Calu3 (cell line): Measurements from ENCODE around the gene PITX1. TPM values are rescaled to one million over a fixed set of nuclear protein-coding genes. Genes with fewer than 3 reads are reported as not detected.

Source experiments
- BruUV-seq: library from RNA; stranded (reverse); fragments of 400-500 nt; replicated peaks from 2 replicates; lab custom pipeline; 2021; lab: Mats Ljungman, UMichigan
- CTCF ChIA-PET: fragments of 300-600 bp; sonication (Branson Sonifier 250); formaldehyde crosslinking; loops from one replicate; lab custom pipeline; 2022; ENCODE audit warnings: antibody characterized with exemption; lab: Charles Lee
- DNase-seq: peaks from one replicate; pipeline ENCODE4 v3.0.0; 2022
- H3K27ac Mint-ChIP-seq: one replicate; pipeline ENCODE4 v1.8.0; 2022; ENCODE audit warnings: mixed read lengths; ENCODE audit not compliant: unreplicated experiment
- H3K27me3 Mint-ChIP-seq: one replicate; pipeline ENCODE4 v1.8.0; 2022; ENCODE audit warnings: mixed read lengths; ENCODE audit not compliant: unreplicated experiment
- H3K36me3 Mint-ChIP-seq: one replicate; pipeline ENCODE4 v1.8.0; 2022; ENCODE audit warnings: mild to moderate bottlenecking, moderate library complexity, mixed read lengths; ENCODE audit not compliant: insufficient read depth, unreplicated experiment
- H3K4me1 Mint-ChIP-seq: one replicate; pipeline ENCODE4 v1.8.0; 2022; ENCODE audit warnings: mild to moderate bottlenecking, low read depth, mixed read lengths; ENCODE audit not compliant: unreplicated experiment
- H3K4me3 Mint-ChIP-seq: one replicate; pipeline ENCODE4 v1.8.0; 2022; ENCODE audit warnings: mild to moderate bottlenecking, low read depth, moderate library complexity, mixed read lengths; ENCODE audit not compliant: unreplicated experiment
- H3K9me3 Mint-ChIP-seq: one replicate; pipeline ENCODE4 v1.8.0; 2022; ENCODE audit warnings: low read depth, mixed read lengths; ENCODE audit not compliant: unreplicated experiment
- intact Hi-C: fragments of 100-400 bp; cut with micrococcal nuclease; formaldehyde crosslinking; loops from one replicate; pipeline ENCODE4 v1.10.0; 2022; ENCODE audit not compliant: unreplicated experiment
- total RNA-seq: library from RNA; stranded (reverse); gene quantifications from 2 replicates; pipeline ENCODE4 v1.2.3, GENCODE V29; 2022
- TF ChIP-seq, protein P1 (sequence below): fragments of 200-600 bp; IDR thresholded peaks from one replicate; pipeline ENCODE4 v1.8.0; 2022; ENCODE audit warnings: antibody characterized with exemption; ENCODE audit not compliant: unreplicated experiment

PITX1 gene
- total RNA-seq, 1 experiment from 2014 or later, result 12.1 TPM

DNA sequence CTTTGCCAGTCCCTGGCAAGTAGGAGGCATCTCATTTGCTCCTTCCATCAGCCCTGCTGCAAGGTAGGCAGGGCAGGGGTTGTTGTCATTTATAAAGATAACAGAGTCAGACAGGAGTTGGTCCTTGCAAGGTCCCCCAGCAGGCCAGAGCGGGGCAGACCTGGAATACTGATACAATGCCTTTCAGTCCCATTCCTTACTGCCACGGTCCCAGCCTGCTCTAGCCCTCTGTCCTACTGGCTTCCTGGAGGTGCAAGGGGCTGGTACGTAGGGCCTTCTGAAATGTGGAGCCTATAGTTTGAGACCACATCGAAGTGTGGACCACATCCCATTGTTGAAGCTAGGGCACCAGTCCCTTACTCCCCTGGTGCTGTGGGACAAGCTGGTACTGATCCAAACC, 42.8 kb upstream of the PITX1 start:
- no peak for DNase-seq
- H3K27me3 Mint-ChIP-seq, result peaks cover 21% of the 10 kb centered on the region
- intact Hi-C loops, result no loop called here
- BruUV-seq, result no TSS peak
- H3K27ac Mint-ChIP-seq, result no peak overlapping the region
- H3K36me3 Mint-ChIP-seq, result no peaks in the 10 kb centered on the region
- CTCF ChIA-PET, result interaction anchor here (0.9 kb wide), 1 partner anchor 10 kb away, joined by 3 read pairs; no protein-coding TSS in a partner anchor
- H3K4me3 Mint-ChIP-seq, result no peak overlapping the region
- TF ChIP-seq, protein P1, sequence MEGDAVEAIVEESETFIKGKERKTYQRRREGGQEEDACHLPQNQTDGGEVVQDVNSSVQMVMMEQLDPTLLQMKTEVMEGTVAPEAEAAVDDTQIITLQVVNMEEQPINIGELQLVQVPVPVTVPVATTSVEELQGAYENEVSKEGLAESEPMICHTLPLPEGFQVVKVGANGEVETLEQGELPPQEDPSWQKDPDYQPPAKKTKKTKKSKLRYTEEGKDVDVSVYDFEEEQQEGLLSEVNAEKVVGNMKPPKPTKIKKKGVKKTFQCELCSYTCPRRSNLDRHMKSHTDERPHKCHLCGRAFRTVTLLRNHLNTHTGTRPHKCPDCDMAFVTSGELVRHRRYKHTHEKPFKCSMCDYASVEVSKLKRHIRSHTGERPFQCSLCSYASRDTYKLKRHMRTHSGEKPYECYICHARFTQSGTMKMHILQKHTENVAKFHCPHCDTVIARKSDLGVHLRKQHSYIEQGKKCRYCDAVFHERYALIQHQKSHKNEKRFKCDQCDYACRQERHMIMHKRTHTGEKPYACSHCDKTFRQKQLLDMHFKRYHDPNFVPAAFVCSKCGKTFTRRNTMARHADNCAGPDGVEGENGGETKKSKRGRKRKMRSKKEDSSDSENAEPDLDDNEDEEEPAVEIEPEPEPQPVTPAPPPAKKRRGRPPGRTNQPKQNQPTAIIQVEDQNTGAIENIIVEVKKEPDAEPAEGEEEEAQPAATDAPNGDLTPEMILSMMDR, result no peak
- H3K9me3 Mint-ChIP-seq, result peaks cover 6% of the 10 kb centered on the region
- H3K4me1 Mint-ChIP-seq, result no peaks in the 10 kb centered on the region

DNA sequence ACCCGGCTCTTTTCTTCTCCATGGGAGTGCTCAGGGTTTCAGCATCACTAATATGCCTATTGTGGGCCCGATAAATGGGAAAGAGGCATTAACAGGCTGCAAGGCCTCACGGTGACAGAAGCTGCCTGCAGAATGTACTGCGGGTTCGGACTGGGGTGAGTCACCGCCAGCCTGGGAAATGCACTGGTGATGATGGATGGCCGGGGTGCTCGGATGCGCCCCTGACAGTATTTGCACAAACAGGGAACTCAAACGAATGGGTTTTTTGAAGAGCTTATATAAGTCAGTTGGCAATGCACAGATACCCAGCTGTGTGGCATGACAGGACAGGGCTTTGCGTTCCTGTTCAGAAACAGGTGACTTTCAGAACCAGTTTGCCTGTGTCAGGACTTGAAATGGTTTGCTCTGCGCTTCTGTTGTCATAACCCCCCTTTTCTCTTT, 42.0 kb upstream of the PITX1 start:
- no peak overlapping the region for H3K27ac Mint-ChIP-seq
- H3K4me1 Mint-ChIP-seq, result no peaks in the 10 kb centered on the region
- no TSS peak for BruUV-seq
- CTCF ChIA-PET, result no interaction called here
- H3K27me3 Mint-ChIP-seq, result peaks cover 19% of the 10 kb centered on the region
- DNase-seq, result no peak
- TF ChIP-seq, protein P1, result no peak
- H3K9me3 Mint-ChIP-seq, result peaks cover 4% of the 10 kb centered on the region
- no peak overlapping the region for H3K4me3 Mint-ChIP-seq
- H3K36me3 Mint-ChIP-seq, result no peaks in the 10 kb centered on the region
- intact Hi-C loops, result no loop called here

DNA sequence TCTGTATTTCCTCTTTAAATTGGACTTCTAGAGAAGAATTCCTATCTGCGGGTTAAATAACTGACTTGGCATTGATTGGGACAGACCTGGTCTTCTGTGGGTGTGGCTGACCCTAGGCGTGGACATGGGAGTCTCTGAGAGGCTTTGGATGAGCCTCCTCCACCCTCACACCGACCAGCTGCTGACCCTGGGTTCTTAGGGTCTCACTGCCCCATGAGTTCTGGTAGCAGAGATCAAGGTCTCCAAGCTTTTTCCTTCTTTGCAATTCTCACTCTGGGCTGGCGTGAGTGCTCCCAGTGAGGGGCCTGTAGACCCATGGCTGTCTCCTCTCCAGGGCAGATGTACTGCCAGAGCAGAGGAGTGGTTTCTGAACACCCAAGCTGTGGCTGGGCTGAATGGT, 41.6 kb upstream of the PITX1 start:
- peaks cover 17% of the 10 kb centered on the region for H3K27me3 Mint-ChIP-seq
- CTCF ChIA-PET, result no interaction called here
- BruUV-seq, result no TSS peak
- TF ChIP-seq, protein P1, result no peak
- H3K36me3 Mint-ChIP-seq, result no peaks in the 10 kb centered on the region
- H3K4me3 Mint-ChIP-seq, result no peak overlapping the region
- DNase-seq, result no peak
- H3K9me3 Mint-ChIP-seq, result no peaks in the 10 kb centered on the region
- H3K4me1 Mint-ChIP-seq, result no peaks in the 10 kb centered on the region
- intact Hi-C loops, result no loop called here
- H3K27ac Mint-ChIP-seq, result no peak overlapping the region

DNA sequence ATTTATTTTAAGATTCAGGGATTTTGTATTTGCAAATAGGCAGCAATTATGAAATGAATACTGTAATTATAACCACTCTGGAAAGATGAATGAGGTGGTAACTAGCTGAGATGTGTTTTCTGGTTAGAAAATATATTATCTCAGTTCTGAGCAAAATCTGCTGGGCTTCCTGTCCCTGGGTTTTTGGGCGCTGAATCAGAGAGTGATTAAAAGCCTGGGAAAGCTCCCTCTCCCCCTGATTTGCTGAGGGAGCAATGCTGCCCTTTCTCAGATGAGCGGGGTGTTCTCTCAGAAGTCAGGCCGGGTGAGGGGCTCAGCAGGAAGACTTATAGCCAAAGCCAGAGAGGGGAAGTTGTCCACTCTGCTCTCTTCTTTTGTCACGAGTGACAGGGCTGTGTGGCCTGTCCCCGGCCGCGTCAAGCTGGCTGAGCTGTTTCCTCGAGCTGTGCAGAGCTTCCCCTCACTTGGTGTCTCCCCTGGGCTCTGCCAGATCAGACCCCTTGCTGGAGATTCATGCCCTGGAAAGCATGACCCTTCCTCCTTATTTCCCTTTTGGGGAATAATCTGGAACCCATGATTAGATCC, 39.8 kb upstream of the PITX1 start:
- Mint-ChIP-seq H3K9me3 (no peaks in the 10 kb centered on the region), H3K4me3 (no peak overlapping the region), H3K36me3 (no peaks in the 10 kb centered on the region), H3K27ac (no peak overlapping the region), H3K27me3 (peaks cover 30% of the 10 kb centered on the region), H3K4me1 (no peaks in the 10 kb centered on the region)
- intact Hi-C loops, result no loop called here
- no peak for DNase-seq
- no TSS peak for BruUV-seq
- TF ChIP-seq, protein P1, result no peak
- CTCF ChIA-PET, result no interaction called here
